ENCODE results near the gene AHNAK2.

The AHNAK2 gene

DNA sequence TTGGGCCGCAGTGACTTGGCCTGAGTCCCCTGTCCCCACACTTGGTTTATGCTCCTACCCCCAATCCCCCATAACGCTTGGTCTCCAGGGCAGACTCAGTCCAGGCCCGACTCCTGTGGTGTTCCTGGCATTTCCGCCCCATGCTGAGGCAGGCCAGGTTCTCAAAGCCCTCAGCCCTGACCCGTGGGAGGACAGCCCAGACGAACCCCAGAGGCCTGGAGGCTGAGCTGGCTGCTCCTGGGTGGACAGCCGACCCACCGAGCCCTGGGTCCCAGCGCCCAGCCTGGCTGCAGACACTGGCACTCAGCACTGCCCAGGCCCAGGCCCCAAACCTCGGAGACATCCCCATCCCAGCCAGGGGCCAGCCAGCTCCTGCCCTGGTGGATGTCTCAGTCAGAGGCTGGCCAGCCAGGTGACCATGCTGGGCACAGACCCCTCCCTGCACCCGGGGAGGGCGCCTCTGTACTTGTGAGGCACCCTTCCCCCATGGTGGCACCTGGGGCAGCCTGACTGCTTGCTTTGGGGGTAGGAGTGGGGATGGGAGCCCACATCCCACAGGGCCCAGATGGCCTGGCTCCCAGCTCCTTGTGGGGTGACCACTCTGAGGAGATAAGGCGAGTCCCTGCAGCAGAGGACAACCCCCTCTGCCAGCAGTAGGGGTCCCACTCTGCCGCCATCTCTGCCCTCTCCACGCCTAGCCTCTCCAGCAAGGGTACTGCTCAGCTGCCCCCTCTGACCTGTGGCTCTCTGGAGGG lies 52.1 kb downstream of the AHNAK2 start:
- Histone ChIP-seq H3K27ac (replicated peaks) (peak overlapping the region; percentile 45), H3K4me3 (replicated peaks; ENCODE audit: insufficient read depth, low read length) (peak overlapping the region; percentile 48), H3K27me3 (ENCODE audit: insufficient read depth, poor library complexity, severe bottlenecking) (no peaks in the 10 kb centered on the region)
- TF ChIP-seq SPI1 (IDR thresholded peaks at IDR 0.05; ENCODE audit: borderline replicate concordance, low read depth) (no peak), POLR2AphosphoS5 (IDR thresholded peaks at IDR 0.05; ENCODE audit: low read depth) (no peak), GABPA (IDR thresholded peaks at IDR 0.05; ENCODE audit: low read depth) (no peak)
- TF ChIP-seq, protein P1, sequence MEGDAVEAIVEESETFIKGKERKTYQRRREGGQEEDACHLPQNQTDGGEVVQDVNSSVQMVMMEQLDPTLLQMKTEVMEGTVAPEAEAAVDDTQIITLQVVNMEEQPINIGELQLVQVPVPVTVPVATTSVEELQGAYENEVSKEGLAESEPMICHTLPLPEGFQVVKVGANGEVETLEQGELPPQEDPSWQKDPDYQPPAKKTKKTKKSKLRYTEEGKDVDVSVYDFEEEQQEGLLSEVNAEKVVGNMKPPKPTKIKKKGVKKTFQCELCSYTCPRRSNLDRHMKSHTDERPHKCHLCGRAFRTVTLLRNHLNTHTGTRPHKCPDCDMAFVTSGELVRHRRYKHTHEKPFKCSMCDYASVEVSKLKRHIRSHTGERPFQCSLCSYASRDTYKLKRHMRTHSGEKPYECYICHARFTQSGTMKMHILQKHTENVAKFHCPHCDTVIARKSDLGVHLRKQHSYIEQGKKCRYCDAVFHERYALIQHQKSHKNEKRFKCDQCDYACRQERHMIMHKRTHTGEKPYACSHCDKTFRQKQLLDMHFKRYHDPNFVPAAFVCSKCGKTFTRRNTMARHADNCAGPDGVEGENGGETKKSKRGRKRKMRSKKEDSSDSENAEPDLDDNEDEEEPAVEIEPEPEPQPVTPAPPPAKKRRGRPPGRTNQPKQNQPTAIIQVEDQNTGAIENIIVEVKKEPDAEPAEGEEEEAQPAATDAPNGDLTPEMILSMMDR (IDR thresholded peaks at IDR 0.05; ENCODE audit: insufficient read depth, low read length), result no peak
- TF ChIP-seq, protein P2, sequence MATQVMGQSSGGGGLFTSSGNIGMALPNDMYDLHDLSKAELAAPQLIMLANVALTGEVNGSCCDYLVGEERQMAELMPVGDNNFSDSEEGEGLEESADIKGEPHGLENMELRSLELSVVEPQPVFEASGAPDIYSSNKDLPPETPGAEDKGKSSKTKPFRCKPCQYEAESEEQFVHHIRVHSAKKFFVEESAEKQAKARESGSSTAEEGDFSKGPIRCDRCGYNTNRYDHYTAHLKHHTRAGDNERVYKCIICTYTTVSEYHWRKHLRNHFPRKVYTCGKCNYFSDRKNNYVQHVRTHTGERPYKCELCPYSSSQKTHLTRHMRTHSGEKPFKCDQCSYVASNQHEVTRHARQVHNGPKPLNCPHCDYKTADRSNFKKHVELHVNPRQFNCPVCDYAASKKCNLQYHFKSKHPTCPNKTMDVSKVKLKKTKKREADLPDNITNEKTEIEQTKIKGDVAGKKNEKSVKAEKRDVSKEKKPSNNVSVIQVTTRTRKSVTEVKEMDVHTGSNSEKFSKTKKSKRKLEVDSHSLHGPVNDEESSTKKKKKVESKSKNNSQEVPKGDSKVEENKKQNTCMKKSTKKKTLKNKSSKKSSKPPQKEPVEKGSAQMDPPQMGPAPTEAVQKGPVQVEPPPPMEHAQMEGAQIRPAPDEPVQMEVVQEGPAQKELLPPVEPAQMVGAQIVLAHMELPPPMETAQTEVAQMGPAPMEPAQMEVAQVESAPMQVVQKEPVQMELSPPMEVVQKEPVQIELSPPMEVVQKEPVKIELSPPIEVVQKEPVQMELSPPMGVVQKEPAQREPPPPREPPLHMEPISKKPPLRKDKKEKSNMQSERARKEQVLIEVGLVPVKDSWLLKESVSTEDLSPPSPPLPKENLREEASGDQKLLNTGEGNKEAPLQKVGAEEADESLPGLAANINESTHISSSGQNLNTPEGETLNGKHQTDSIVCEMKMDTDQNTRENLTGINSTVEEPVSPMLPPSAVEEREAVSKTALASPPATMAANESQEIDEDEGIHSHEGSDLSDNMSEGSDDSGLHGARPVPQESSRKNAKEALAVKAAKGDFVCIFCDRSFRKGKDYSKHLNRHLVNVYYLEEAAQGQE (IDR thresholded peaks at IDR 0.05; ENCODE audit: insufficient replicate concordance, low read depth), result no peak
- DNase-seq (ENCODE audit: low read depth in 1 of 2, low spot score in 1 of 2), result no peak

DNA sequence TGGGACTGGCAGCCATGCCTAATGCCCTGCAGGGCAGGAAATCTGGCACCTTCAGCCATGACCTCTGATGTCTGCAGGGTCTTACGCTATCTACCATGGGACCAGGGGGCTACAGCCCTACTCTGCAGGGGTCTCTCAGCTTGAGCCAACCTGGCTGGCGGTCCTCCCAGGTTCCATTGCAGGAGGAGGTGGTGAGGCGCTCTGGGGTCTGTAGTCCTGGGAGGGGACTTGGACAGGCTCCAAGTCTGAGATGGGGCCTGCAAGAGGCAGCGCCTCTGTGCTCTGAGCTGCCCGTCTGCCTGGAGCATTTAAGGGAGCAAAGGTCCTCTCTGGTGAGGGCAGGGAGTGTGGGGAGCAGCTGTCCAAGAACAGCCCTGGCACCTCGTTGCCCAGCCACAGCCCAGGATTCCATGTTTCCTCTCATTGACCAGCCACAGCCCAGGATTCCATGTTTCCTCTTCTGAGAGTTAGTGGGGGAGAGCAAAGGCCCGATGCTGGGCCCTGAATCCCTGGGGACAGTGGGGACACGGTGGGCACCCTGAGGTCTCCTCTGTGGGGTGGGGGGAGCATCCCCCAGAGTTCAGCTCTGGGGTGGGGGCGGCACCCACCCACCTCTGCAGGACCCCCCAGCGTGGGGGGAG lies 52.8 kb downstream of the AHNAK2 start:
- H3K27ac ChIP-seq (replicated peaks), result peak overlapping the region; percentile 45
- H3K4me3 ChIP-seq (replicated peaks; ENCODE audit: insufficient read depth, low read length), result peak overlapping the region; percentile 48
- no peak for DNase-seq (ENCODE audit: low read depth in 1 of 2, low spot score in 1 of 2)
- no peaks in the 10 kb centered on the region for H3K27me3 ChIP-seq (ENCODE audit: insufficient read depth, poor library complexity, severe bottlenecking)
- TF ChIP-seq, protein P2 (IDR thresholded peaks at IDR 0.05; ENCODE audit: insufficient replicate concordance, low read depth), result no peak
- TF ChIP-seq GABPA (IDR thresholded peaks at IDR 0.05; ENCODE audit: low read depth) (no peak), POLR2AphosphoS5 (IDR thresholded peaks at IDR 0.05; ENCODE audit: low read depth) (no peak), SPI1 (IDR thresholded peaks at IDR 0.05; ENCODE audit: borderline replicate concordance, low read depth) (no peak)
- TF ChIP-seq, protein P1 (IDR thresholded peaks at IDR 0.05; ENCODE audit: insufficient read depth, low read length), result no peak

DNA sequence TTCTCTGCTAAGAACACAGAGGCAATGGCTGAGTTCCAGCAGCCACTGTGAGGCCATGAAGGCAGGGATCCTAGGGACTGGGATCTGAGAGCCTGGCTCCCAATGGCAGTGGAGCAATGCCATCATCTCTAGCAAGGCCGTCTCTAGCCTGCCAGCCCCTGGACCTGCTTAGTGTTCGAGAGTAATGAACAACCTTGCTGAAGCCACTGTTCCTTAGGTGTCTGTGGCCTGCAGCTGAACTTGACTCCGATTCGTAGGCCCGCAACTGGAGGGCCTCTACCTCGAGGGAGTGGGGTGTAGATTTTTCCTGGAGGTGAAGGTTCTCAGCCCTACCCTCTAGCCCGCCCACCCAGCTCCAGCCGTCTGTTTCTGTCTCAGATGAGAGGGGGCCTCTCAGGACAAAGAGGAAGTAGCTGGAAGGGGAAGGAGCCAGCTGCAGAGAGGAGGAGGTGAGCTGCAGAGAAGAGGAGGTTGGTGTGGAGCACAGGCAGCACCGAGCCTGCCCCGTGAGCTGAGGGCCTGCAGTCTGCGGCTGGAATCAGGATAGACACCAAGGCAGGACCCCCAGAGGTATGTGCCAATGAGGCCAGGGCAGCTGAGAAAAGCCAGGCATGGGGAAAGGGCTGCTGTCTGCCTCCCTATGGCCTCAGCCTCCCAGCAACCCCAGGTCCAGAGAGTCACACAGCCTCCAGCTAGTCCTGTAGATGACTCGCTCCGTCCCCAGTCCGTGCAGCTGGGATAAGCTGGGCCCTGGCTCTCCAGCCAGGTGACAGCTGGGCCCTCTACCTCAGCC lies 53.6 kb downstream of the AHNAK2 start, which contains the start of gene PLD4:
TSS of gene PLD4 (plus strand) at position 459 of the 793 bp plus-strand sequence. CDS start 2,262 bp downstream, outside the sequence.
- Histone ChIP-seq H3K27me3 (ENCODE audit: insufficient read depth, poor library complexity, severe bottlenecking) (no peaks in the 10 kb centered on the region), H3K4me3 (replicated peaks; ENCODE audit: insufficient read depth, low read length) (peak within 1 kb of the TSS; percentile 48), H3K27ac (replicated peaks) (peak within 1 kb of the TSS; percentile 45)
- DNase-seq (ENCODE audit: low read depth in 1 of 2, low spot score in 1 of 2), result peak; percentile 79 to 84
- TF ChIP-seq POLR2AphosphoS5 (IDR thresholded peaks at IDR 0.05; ENCODE audit: low read depth) (peak; percentile 34; the same call in 1 of the 2 replicates), SPI1 (IDR thresholded peaks at IDR 0.05; ENCODE audit: borderline replicate concordance, low read depth) (peak; percentile 69; the same call in 1 of the 2 replicates), GABPA (IDR thresholded peaks at IDR 0.05; ENCODE audit: low read depth) (no peak)

Measured in HL-60 (cell line).